HG03139 (cell line): ENCODE measurements around the gene RNF208.
"Not testable (repeated sequence)": the region's sequence is repeated elsewhere in the genome, so short reads cannot be mapped to it uniquely, and the experiment has no call there.

Experiments
- ATAC-seq: cut with Tn5 transposase; IDR thresholded peaks from one replicate; pipeline ENCODE4 v1.9.1; 2021; ENCODE audit not compliant: unreplicated experiment

RNF208 gene

GRCh38 chr9:137240318-137240840 is 18.3 kb upstream of the RNF208 start:
- peak; percentile 23 for ATAC-seq

- not testable (repeated sequence) for ATAC-seq
Observed at GRCh38 chr9:137239541-137240200, 17.6 kb upstream of the RNF208 start.

DNA sequence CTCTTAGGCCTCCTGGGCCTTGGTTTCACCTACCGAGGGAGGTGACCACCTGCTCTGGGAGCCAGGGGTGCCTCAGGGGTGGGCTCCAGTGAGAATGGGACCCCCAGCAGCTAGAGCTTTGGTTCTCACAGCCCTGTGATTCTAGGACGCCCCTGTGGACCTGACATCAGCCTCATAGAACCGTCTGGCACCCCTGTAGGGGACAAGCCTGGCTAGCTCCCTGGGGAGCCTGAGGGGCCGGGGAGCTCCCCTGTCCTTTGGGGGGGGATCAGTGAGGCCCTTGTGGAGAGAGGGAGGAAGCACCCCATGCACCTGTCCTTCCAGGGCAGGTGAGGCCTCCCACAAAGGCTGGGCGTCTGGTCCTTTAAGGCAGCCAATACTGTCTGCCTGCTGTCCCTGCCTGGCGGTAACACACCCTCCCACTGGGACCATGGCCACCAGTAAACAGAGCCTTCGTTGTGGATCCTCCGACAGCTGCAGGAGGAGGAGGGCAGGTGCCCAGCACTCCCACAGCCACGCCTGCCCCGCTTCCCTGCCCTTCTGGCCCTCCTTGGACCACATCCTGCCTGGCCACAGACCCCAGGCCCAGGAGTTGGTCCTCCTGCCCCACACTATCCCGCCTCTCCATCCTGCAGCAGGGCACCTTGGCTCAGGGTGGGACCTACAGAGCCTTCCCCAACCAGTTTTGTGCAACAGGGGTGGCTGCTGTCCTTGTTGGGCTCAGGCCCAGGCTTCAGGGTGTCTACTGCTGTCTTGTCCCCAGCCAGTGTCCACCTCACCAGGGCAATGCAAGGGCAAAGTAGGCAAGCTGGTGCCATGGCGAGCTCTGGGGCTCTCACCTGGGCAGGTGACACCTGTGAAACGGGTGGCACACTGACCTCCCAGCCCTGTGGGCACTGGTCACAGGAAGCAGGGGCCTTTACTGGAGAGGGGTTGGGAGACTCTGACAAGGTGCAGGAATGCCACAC is 16.0 kb upstream of the RNF208 start:
- ATAC-seq, result no peak

GRCh38 chr9:137236936-137237421 is 14.9 kb upstream of the RNF208 start:
- ATAC-seq, result no peak

DNA sequence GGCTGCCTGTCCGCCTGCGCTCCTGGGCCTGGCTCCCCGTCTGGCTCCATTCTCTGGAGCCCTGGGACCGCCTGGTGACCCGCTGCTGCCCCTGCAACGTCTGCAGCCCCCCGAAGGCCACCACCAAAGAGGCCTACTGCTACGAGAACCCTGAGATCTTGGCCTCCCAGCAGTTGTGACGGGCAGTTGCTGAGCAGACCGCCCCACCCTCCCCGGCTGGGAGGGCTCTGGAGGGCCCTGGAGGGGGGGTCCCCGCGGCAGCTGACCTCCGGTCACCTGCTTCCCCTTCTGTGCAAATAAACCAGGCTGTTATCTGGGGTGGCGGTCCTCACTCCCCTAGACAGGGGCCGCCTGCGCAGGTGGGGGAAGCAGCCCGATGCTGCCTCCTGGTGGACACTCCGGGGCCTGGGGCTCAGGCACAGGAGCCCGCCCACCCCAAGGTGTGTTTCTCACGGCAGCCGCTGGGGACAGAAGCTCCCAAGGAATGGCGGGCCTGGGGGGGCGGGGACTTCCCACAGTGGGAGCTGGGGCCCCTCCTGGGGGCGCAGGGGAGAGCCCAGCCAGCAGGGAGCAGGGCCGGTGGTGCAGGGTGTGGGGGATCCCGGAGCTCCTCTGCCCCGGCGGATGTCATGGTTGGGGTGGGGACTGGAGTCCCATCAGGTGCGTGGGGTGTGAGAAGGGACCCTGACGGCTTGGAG is 14.3 kb upstream of the RNF208 start:
- peak; percentile 21 for ATAC-seq

GRCh38 chr9:137235424-137236237 is 13.6 kb upstream of the RNF208 start:
- no peak for ATAC-seq

DNA sequence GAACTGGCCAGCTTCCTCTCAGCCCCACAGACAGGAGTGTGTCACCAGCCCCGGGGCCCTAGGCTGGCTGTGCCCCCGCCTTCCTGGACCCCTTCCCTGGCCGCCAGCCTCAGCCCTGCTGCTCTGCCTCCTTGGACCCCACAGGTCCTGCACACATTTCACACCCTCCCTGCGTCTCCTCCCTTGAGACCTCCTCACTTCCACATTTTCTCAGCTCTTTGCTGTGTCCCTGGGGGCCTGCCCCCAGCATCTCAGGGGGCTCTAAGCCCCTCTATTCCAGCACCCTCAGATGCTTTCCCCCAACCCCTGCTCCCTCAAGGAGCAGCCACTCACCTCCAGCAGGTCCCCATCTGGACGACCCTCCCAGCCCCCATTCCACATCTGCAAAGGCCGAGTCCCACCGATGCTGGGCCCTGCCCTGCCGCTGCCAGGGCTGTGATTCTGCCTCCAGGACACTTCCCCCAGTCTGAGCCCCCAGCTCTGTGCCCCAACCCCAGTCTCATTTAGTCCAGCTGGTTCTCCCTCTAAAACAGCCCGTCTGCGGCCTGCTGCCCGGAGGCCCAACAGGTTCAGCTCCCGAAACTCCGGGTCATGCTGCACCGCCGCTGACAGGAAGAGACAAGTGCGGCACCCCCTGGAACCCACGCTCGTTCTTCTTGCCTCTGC is 12.9 kb upstream of the RNF208 start:
- no peak for ATAC-seq

GRCh38 chr9:137234055-137234697 is 12.1 kb upstream of the RNF208 start:
- ATAC-seq, result no peak

- no peak for ATAC-seq
Observed at GRCh38 chr9:137233143-137233980, 11.3 kb upstream of the RNF208 start.

DNA sequence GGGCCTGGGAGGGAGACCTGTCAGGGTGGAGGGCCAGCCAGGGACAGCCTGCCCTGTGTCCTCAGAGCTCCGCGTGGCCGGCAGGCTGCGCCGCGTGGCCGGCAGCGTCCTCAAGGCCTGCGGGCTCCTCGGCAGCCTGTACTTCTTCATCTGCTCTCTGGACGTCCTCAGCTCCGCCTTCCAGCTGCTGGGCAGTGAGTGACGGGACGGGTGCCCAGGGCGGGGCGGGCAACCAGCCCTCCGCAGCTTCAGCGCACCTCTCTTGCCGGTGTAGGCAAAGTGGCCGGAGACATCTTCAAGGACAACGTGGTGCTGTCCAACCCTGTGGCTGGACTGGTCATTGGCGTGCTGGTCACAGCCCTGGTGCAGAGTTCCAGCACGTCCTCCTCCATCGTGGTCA is 10.5 kb upstream of the RNF208 start:
- no peak for ATAC-seq

DNA sequence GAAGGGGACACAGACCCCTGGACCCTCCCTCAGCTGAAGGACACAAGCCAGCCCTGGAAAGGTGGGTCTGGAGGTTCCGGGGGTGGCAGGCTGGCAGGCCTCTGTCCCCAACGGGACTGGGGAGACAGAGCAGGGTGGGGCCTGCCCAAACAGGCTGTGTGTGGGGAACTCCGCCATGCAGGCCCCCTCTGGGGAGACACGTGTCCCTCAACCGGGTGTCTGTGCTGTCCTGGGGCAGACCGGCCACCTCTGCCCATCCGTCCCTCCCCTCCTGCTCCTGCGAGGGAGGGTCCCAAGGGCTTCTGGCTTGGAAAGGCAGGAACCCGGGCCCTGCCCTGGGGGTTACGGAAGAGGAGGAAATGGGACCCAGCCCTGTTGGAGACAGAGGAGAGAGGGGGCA is 10.1 kb upstream of the RNF208 start:
- ATAC-seq, result no peak

- no peak for ATAC-seq
Observed at GRCh38 chr9:137231372-137232039, 9.5 kb upstream of the RNF208 start.

GRCh38 chr9:137230705-137231371 is 8.8 kb upstream of the RNF208 start, which contains the start of gene SLC34A3:
Gene SLC34A3 (plus strand): TSS chr9:137230901. CDS start chr9:137231703, 802 bp downstream.
- no peak for ATAC-seq

- ATAC-seq, result no peak
Observed at GRCh38 chr9:137229903-137230704, 8.1 kb upstream of the RNF208 start.

DNA sequence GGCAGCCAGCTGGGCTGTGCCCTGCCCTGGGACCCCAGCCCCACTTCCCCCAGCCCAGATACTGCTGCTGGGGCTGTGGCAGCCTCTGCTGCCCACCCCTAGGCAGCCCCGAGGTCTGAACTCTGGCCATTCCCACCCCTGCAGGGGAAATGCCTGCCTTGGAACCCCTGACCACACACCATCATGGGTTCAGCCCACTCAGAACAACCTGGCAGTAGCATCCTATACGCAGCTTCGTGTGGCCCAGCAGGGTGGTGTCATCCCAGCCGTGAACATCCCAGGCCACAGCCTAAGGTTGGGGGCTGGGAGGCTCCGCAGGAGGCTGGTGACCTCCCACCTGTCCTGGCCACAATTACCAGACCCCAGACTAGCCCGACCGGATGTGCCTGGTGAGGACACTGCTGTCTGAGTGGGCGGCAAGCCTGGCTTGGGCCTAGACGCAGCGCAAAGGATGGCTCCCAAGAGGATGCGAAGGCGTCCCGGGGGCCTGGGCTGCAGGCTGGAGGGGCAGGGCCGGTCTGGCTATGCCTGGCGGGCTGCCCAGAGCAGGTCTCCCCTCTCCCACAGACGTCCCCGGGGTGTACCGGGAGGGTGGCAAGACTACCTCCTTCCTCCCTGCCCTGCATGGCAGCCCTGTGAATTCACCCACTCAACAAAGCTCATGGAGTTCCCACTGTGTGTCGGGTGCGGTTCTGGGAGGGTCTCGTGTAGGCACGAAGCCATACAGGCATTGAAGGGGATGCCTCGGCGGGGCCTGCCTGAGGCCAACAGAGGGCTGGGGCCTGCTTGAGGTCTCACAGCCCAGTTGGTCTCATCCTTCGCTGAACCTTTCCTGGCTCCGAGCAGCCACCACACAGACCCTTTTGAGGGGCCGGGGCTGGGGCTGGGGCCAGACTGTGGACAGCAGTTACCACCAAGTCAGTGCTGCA is 7.2 kb upstream of the RNF208 start:
- no peak for ATAC-seq
